ENCODE results near the gene KCNH1. TPM values are rescaled to one million over a fixed set of nuclear protein-coding genes. Genes with fewer than 3 reads are reported as not detected.

Gene KCNH1
- total and polyA plus RNA-seq, 4 donors = not detected

GRCh38 chr1:211148366-211148765, 14.4 kb upstream of the KCNH1 start (continued):
- TF ChIP-seq REST (IDR thresholded peaks at IDR 0.05) = no peak
- no peak for TF ChIP-seq SP1 (IDR thresholded peaks at IDR 0.05)
- no peak for TF ChIP-seq RAD21 (IDR thresholded peaks at IDR 0.05)
- TF ChIP-seq FOXA2 (IDR thresholded peaks at IDR 0.05) = no peak
- no peak for TF ChIP-seq MAX (IDR thresholded peaks at IDR 0.05)

- DNase-seq (ENCODE audit: low spot score) = no peak
- Histone ChIP-seq H3K27me3 (ENCODE audit: control insufficient read depth in 4 of 4, insufficient read depth in 4 of 4, low read length in 3 of 4) (peaks cover 0 to 2% (median 0%) of the 10 kb centered on the region in 4 donors), H3K4me3 (ENCODE audit: low read depth in 1 of 3, low read length in 3 of 3) (no peak overlapping the region), H3K9ac (ENCODE audit: low read depth in 1 of 2, low read length in 2 of 2) (no peak overlapping the region), H3K27ac (ENCODE audit: low read depth in 1 of 2, low read length in 2 of 2) (no peak overlapping the region), H3K36me3 (ENCODE audit: control insufficient read depth in 4 of 4, insufficient read depth in 3 of 4, low read depth in 1 of 4, low read length in 3 of 4) (no peaks in the 10 kb centered on the region), H3K4me1 (ENCODE audit: control insufficient read depth in 4 of 4, insufficient read depth in 4 of 4, low read length in 3 of 4) (no peaks in the 10 kb centered on the region), H3K9me3 (ENCODE audit: control insufficient read depth in 4 of 4, low read length in 3 of 4) (no peaks in the 10 kb centered on the region)
- 32% methylated on average over 4 of the region's 4 CpGs for WGBS
- TF ChIP-seq YY1 (IDR thresholded peaks at IDR 0.05) = no peak
- TF ChIP-seq HNF4G (IDR thresholded peaks at IDR 0.05) = no peak
- no peak for TF ChIP-seq ATF3 (IDR thresholded peaks at IDR 0.05)
- TF ChIP-seq EGR1 (IDR thresholded peaks at IDR 0.05; ENCODE audit: low read depth in 2 of 2) = no peak
- no peak for TF ChIP-seq GABPA (IDR thresholded peaks at IDR 0.05 in 1 of 2, conservative IDR thresholded peaks at IDR 0.05 in 1 of 2)
- no peak for TF ChIP-seq FOXA1 (IDR thresholded peaks at IDR 0.05)
- no peak for TF ChIP-seq TAF1 (conservative IDR thresholded peaks at IDR 0.05)
- no peak for TF ChIP-seq RAD21 (IDR thresholded peaks at IDR 0.05)
- no peak for TF ChIP-seq NR2F2 (IDR thresholded peaks at IDR 0.05)
- TF ChIP-seq RXRA (IDR thresholded peaks at IDR 0.05) = no peak
Measured at GRCh38 chr1:211145944-211146343, 12.0 kb upstream of the KCNH1 start.

GRCh38 chr1:211135342-211135950, 1.5 kb upstream of the KCNH1 start:
- DNase-seq (ENCODE audit: low spot score) = no peak
- no peaks in the 10 kb centered on the region for H3K9me3 ChIP-seq (ENCODE audit: control insufficient read depth in 4 of 4, low read length in 3 of 4)
- peaks cover 8 to 15% (median 9%) of the 10 kb centered on the region in 4 donors for H3K4me1 ChIP-seq (ENCODE audit: control insufficient read depth in 4 of 4, insufficient read depth in 4 of 4, low read length in 3 of 4)
- no peak overlapping the region for H3K9ac ChIP-seq (ENCODE audit: low read depth in 1 of 2, low read length in 2 of 2)
- H3K27me3 ChIP-seq (ENCODE audit: control insufficient read depth in 4 of 4, insufficient read depth in 4 of 4, low read length in 3 of 4) = peaks cover 0 to 13% (median 3%) of the 10 kb centered on the region in 4 donors
- H3K36me3 ChIP-seq (ENCODE audit: control insufficient read depth in 4 of 4, insufficient read depth in 3 of 4, low read depth in 1 of 4, low read length in 3 of 4) = no peaks in the 10 kb centered on the region
- TF ChIP-seq REST (IDR thresholded peaks at IDR 0.05) = no peak
- TF ChIP-seq GABPA (IDR thresholded peaks at IDR 0.05 in 1 of 2, conservative IDR thresholded peaks at IDR 0.05 in 1 of 2) = no peak
- peak; percentile 49 for TF ChIP-seq CTCF (IDR thresholded peaks at IDR 0.05; ENCODE audit: low read depth, low read length, missing input control)
- no peak for TF ChIP-seq JUND (IDR thresholded peaks at IDR 0.05)
- TF ChIP-seq ATF3 (IDR thresholded peaks at IDR 0.05) = no peak
- no peak for TF ChIP-seq EGR1 (IDR thresholded peaks at IDR 0.05; ENCODE audit: low read depth in 2 of 2)
- TF ChIP-seq RAD21 (IDR thresholded peaks at IDR 0.05) = peak; percentile 82 to 88
- H3K4me3 ChIP-seq (ENCODE audit: low read depth in 1 of 3, low read length in 3 of 3) = no peak overlapping the region
- no peak overlapping the region for H3K27ac ChIP-seq (ENCODE audit: low read depth in 1 of 2, low read length in 2 of 2)
- 16% methylated on average over 5 of the region's 5 CpGs for WGBS
